SIG-M5 treated with dmso at 0.1 percent for 504 hours (cell line): ENCODE results near the gene BCKDHB.
"Not testable (repeated sequence)": the region's sequence is repeated elsewhere in the genome, so short reads cannot be mapped to it uniquely, and the experiment has no call there.

ENCODE experiments used
- DNase-seq: peaks from one replicate; lab custom pipeline; 2025; ENCODE audit not compliant: unreplicated experiment; lab: John Stamatoyannopoulos, UW

Gene BCKDHB

DNA sequence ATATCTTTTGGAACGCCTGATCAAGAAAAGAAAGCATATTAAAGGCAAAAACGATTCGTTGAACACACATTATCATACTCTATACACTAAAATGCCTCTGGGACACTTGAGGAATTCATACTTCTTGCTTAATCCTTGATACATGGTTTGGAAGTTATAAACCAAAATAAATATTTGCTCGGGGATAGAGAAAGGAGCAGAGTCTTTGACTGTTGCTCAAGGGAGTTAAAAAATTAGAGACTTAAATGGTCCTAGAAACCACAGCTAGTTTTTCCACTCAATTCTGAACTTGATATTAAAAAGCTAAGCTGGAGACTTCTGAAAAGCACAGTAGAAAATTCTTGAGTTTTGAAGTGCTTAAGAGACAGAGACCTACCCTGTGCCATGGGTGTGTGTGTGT, 98.9 kb downstream of the BCKDHB start:
- no peak for DNase-seq

DNA sequence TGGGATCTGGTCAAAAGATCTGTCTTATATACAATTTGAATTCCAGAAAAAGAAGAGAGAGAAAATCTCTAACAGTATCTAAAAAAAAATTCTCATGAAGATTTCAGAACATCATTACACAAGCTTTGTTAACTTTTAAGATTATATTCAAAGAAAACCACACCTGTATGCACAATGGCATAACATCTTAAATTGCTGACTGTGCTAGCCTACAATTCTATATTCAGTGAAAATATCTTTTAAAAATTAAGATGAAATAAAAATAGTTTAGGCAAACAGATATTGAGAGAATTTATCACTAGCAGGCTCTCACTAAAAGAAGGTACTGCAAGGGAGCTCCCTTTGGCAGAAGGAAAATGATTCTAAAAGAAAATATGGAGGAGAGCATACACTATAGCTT, 100.3 kb downstream of the BCKDHB start:
- no peak for DNase-seq

DNA sequence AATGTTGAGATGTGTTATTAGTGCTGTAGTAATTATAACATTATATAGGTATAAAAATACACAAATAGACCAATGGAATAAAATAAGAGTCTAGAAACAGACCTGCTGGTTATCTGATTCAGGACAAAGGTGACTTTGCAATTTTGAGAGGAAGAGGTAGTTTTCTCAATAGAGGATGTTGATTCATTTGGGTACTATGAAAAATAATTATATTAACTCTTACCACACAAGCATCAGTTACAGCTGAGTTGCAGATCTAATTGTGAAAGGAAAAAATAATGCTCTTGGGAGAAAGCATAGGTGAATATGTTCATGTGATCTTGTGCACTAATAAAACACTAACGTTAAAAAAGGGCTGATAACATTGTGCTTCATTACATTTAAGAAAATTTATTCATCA, 103.0 kb downstream of the BCKDHB start:
- no peak for DNase-seq

DNA sequence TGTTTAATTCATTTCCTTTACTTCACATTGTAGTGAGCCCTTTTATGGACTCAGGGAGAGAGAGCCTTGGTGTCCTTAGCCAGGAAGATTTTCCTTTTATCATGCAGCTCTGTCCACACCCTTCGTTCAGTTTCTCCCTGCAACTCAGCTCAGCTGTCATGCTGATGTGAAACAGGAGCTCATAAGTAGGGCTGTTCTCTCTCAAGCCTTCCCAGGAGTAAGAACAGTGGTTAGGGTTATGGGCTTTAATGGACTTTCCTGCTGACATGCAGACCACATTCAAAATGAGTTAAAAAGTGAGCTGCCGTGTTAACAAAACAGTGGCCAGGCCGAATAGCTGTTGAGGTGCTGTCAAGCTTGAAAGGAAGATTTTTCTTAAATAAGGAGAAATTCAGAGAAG, 104.1 kb downstream of the BCKDHB start:
- DNase-seq: no peak

DNA sequence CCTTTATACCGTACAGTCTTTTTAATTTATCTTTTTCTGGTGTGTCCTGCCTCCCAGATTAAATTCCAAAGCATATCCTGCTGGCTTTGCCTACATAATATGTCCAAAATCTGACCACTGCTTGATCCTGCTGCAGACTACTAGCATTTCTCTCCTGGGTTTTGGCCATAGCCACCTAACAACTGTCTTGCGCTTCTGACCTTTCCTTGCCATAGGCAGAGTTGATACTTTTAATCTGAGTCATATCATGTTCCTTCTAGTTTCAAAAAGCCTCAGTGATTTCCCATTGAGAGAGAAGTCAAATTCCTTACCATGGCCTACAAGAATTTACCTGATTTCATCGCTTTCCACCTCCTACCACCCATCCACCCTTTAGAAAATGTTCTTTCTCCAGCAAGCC, 104.8 kb downstream of the BCKDHB start:
- no peak for DNase-seq

DNA sequence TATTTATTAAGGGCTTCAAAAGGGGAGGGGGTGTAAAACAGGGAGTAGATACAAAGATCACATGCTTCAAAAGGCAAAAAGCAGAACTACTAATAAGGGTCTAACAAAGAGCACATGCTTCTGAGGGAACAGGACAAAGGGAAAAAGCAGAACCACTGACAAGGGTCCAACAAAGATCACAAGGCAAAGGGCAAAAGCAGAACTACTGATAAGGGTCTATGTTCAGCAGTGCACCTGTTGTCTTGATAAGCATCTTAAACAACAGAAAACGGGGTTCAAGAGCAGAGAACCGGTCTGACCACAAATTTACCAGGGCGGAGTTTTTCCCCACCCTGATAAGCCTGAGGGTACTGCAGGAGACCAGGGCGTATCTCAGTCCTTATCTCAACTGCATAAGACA, 105.4 kb downstream of the BCKDHB start:
- DNase-seq: peak; percentile 16

DNA sequence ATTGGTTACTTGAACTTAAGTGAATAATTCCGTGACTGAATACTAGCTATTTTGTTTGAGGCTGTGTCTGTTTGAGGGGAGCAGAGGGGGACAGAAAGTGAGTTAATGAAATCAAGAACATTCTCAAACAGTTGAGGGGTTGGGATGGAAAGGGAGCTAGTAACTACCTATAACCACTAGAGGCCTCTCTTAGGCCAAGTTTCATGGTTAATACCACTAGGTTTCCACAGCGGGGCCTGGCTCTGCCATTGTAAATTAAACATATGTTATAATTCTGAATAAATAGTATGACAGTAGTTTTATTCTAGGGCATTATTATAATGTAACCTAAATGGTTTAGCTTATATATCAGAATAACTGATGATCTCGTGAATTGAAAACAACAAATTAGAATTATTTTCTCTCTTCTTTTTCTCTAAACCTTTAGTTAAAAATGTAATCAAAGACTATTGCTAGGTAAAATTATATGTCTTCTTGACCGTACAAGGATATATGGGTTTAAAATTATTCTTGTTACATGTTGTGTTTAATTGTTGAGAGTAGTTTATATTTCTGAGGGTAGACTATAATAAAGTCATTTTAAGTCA, 108.1 kb downstream of the BCKDHB start:
- DNase-seq: peak; percentile 61

DNA sequence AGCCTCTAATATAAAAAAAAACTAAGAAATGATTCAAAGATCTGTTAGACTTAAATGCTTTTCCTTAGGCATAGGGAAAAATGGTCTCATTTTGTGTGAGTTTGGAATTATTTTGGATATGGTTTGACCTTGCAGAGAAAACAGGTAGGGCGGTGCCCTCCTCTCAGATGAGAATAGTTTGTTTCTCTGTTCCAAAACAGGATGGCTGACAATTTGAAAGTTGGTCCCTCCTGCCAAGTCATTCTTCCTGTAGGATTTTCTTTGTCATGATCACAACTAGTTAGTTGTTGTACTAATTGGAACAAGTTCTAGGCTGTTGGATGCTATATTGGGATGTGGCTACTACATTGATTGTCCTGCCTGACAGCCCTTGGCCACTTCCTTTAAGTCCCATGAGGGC, 108.6 kb downstream of the BCKDHB start:
- DNase-seq: no peak

DNA sequence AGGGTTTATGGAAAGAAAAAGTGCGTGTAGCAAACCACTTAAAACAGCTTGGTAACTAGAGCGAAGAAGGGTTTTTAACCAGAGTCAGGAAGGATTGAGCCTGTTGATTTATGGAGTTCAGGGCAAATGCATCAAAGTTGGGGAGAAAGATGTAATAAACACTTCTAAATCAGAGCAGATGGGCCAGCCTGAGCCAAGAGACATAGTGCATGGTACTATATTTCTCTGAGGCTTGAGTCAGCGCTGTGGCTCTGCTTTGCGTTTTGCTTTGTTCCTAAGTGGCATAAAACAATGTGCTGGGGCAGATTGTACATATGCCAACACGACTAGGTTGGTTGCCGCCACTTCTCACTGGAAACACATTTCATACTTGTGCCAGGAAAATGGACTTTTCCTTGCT, 111.3 kb downstream of the BCKDHB start:
- no peak for DNase-seq

DNA sequence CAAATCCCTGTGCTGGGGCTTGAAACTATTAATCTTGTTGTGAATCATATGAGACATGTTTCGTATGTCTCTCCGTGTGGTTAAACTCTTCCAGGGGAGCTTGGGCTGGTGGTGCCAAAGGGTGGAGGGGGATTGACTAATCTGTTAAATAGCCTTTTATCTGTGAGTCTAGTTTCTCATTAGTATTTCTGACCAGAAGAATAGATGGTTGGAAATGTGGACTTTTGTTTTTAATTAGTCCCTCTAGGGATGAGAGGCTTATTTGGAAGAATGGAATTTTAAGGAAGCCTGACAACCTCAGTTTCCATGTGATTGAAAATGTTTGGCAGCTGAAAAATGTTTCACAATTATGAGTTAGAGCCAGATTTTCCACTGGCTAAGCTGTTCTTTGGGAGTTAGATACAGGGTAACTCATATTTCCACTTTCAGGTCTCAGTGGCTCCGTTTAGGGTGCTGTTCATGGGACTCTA, 117.3 kb downstream of the BCKDHB start:
- DNase-seq: no peak

DNA sequence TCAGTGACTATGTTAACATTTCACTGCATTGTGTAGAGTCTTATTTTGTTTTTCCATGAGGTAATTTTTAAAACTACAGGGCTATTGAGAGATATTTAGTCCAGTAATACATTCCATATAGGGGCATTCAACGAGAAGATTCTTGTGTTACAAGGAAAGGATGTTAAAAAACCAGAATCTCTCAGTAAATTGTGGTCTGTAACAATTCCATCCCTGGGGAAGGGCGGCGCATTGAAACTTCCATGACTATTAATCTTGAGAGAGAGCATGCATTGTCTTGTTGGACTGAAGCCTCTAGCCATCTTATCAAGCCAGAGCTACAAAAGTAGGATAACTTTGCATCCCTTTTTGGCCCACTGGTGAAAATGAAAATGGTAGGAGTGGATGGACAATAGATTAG, 119.7 kb downstream of the BCKDHB start:
- DNase-seq: no peak

DNA sequence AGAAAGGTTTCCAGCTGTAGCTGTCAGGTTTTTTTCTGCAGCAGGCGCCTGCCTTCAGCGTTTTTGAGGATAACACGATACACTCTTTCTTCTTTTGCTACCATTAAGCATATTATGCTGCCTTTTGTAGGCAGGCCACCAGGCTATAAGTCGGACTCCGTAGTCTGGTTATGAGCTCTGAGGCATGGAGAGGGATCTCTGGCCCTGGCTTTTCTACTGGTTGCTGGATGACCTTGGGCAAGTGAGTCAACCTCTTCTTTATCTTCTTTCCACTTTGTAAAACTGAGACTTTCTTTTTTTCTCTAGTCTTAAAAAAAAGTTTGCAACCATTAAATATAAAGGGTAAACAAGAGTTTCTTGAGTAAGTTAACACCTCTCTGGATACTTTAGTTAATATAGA, 120.2 kb downstream of the BCKDHB start:
- DNase-seq: no peak

DNA sequence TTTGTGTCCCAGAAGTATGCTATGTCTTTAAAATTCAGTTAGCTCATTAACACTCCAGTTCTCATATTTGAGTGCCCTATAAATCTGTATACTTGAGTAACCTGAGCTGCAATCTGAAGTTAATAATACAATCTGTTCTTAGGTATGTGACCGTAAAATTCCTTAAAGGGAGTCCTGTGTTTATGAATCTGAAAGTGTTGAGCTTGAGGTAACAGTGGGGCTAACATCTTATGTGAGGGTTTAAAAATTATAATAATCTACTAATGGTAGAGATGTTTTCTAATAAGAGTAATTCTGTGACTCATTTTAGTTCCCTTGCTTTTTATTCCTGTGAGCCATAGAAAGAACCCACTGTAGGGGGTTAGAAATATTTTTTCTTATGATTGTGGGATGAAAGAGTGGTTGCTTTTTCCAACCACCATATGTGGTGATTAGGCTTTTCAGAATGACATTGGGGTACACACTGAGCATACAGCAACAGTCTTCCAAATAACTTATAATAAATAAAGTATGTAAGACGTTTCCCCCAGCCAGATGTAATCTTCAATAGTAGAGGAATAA, 121.2 kb downstream of the BCKDHB start:
- no peak for DNase-seq

DNA sequence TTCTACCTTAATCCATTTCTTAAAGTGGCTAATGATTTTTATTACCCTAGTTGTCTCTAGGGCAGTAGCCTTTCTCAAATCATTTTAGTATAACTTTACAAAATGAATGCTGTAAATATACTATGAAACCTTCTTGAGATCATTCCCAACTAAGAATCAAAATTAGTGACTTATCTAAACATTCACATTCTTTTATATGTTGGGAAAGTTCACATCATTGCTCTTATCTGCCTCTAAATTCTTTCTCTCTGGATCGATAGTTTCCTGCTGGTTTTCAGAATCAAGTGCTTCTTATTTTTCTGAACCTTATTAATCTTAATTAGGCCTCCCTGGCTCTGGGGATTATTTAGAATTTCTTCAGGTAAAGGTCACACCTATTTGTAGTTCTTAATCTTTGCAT, 126.8 kb downstream of the BCKDHB start:
- no peak for DNase-seq

DNA sequence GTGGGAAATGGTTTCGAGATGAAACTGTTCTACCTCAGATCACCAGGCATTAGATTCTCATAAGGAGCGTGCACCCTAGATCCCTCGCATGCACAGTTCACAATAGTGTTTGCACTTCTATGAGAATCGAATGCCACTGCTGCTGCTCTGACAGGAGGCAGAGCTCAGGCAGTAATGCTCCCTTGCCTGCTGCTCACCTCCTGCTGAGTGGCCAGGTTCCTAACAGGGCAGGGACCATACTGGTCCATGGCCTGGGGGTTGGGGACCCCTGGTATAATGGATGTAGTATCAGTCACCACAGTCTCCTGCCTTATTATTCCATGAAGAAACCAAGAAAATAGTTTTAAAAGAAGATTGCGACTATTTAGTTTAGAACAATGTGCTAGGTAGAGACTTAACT, 127.5 kb downstream of the BCKDHB start:
- no peak for DNase-seq

DNA sequence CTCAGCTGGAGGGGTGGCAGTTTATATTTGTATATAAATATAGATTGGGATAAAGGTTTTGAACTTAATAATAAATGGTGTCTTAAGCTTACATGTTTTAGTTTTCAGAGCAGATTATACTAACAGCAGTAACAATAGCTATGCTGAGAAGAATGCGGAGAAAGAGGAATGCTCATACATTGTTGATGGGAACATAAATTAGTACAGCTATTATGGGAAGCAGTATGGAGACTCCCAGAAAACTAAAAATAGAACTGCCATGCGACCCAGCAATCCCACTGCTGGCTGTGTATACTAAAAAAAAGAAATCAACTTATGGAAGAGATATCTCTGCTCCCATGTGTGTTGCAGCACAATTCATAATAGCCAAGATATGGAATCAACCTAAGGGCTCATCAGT, 127.9 kb downstream of the BCKDHB start:
- DNase-seq: no peak

DNA sequence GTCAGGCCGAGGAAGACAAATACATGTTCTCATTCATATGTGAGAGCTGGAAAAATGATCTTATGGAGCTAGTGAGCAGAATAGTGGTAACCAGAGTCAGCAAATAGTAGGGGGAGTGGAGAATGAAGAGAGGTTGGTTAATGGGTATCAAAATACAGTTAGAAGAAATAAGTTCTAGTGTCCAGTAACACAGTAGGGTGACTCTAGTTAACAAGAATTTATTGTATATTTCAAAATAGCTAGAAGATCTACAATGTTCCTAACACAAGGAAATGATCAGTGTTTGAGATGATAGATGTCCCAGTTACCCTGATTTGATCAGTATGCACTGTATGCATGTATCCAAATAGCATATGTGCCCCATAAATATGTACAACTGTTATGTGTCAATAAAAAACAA, 128.4 kb downstream of the BCKDHB start:
- DNase-seq: no peak

DNA sequence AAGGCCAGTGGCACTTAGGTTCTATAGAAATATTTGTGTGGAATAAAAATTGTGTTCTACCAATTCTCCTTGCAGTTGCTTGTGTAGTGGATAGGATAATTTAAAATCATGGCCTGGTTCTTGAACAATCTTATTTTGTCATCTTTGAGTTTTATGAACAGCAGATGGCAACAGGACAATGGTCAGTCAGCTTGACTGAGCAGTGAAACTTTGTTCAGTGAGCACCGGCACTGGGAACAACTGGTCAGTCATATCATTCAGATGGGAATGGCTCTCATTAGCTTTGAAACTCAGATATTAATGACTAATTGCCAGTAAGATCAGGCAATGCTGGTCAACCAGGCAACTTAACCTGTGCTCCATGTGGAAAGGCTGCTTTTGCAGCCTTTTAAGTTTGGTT, 129.2 kb downstream of the BCKDHB start:
- DNase-seq: no peak

DNA sequence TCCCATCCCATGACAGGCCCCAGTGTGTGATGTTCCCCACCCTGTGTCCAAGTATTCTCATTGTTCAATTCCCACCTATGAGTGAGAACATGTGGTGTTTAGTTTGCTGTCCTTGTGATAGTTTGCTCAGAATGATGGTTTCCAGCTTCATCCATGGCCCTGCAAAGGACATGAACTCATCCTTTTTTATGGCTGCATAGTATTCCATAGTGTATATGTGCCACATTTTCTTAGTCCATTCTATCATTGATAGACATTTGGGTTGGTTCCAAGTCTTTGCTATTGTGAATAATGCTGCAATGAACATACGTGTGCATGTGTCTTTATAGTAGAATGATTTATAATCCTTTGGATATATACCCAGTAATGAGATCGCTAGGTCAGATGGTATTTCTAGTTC, 132.3 kb downstream of the BCKDHB start:
- DNase-seq: not testable (repeated sequence)

DNA sequence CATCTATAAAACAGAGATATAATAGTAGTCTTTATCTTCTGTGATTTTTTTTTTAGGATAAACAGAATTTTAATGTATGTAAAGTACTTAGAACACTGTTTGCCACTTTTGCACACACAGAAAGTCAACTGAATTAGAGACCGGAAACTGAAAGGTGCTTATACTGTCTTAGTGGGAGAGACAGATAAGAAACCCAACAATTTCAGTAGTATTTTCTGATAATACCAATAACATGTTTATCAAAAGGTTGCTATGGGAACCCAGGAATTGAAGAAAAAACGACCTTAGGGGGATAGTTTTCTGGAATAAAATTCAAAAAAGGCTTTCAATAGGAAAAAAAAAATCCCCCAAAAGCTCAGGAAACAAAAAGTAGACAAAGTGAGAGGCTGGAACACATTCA, 138.6 kb downstream of the BCKDHB start:
- DNase-seq: no peak

DNA sequence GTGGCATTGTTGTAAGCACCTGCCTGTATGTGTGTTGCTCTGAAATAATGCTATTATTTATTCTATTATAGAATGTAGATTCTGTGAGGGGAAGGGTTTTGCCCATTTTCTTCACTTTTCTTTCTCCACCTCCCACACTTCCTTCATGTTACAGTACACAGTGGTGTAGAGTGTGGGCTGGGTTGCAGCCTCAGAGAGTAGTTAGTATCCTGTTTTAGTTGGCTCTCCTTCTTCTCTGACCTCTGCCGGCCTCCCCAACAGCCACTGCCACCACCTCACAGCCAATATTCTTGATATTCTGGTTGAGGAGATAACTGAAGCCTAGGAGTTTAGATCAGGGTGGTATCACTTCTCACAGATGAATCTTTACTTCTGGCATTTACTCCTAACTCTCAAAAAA, 143.4 kb downstream of the BCKDHB start:
- DNase-seq: no peak

DNA sequence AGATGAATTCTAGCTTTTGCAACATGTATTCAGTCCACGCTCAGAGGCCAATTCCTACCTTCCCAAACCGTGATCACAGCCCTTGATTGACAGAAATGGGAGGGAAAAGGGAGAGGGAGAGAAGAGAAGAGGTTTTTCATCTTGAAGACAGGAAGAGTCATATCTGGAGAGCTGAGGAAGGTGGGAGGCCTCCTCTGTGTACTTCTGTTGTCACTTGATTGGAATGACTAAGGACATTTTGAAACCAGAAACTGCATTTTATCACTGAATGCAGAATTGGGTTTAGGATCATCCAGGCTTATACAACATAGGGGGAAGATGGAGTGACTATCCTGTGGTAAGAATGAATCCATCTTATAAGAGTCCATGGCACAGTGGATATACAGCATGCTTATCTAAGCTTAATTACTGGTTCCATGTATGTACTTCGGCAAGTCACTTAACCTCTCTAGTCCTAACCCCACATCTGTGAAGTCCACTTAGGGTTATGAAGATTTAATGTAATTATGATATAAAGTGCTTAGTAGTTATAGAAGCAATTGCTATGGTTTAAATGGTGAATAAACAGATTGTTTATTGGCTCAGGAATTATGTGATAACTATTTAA, 144.0 kb downstream of the BCKDHB start:
- no peak for DNase-seq

DNA sequence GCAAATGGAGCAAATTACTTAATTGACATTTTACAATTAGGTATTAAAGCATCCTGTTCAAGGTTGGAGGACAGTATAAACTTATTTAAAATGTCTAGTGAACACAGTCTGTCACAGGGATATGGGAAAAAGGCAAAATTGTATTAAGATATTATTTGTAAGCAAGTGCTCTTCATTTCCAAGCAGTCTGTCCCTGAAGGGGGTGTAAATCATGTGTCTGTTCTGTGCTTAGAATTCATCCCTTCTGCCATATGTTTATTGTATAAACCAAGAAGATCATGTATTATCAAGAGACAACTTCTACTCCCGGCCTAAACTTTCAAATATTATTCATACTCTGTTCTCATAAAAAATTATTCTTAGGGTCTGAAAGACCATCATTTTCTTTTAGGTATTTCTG, 144.8 kb downstream of the BCKDHB start:
- DNase-seq: no peak
